WERI-Rb-1 (cell line): ENCODE data around the gene SF3A1.

Experiments
- DNase-seq: peaks from one replicate; pipeline ENCODE4 v3.0.0-alpha.2; 2020
- H3K27ac ChIP-seq: fragments of 250-450 bp; sonication (Bioruptor Pico); 2 replicates; pipeline ENCODE4 v1.5.1; 2020; ENCODE audit warnings: mild to moderate bottlenecking, moderate library complexity
- H3K27me3 ChIP-seq: fragments of 250-450 bp; sonication (Bioruptor Pico); 2 replicates; pipeline ENCODE4 v1.5.1; 2021; ENCODE audit warnings: mild to moderate bottlenecking, low read depth, moderate library complexity; ENCODE audit not compliant: insufficient read depth, severe bottlenecking
- H3K36me3 ChIP-seq: fragments of 250-450 bp; sonication (Bioruptor Pico); 2 replicates; pipeline ENCODE4 v1.5.1; 2020; ENCODE audit warnings: mild to moderate bottlenecking, moderate library complexity
- H3K4me3 ChIP-seq: 2 replicates; pipeline ENCODE4 v1.5.1; 2011; ENCODE audit warnings: low read depth, mild to moderate bottlenecking, control low read depth, low read length
- H3K9me3 ChIP-seq: fragments of 250-450 bp; sonication (Bioruptor Pico); 2 replicates; pipeline ENCODE4 v1.5.1; 2021; ENCODE audit warnings: mild to moderate bottlenecking, moderate library complexity; ENCODE audit not compliant: severe bottlenecking
- CTCF ChIP-seq: IDR thresholded peaks from 2 replicates; pipeline ENCODE4 v1.5.1; 2011; ENCODE audit warnings: low read depth, mild to moderate bottlenecking, control low read depth, inconsistent platforms, low read length

Gene SF3A1

GRCh38 chr22:30290342-30291057 lies 66.2 kb downstream of the SF3A1 start:
- H3K4me3 ChIP-seq, result no peak overlapping the region
- DNase-seq, result peak; percentile 63
- H3K27me3 ChIP-seq, result no peaks in the 10 kb centered on the region
- TF ChIP-seq CTCF, result no peak
- peak overlapping the region; percentile 12 for H3K27ac ChIP-seq
- peaks cover 23% of the 10 kb centered on the region for H3K36me3 ChIP-seq
- no peaks in the 10 kb centered on the region for H3K9me3 ChIP-seq

- H3K27me3 ChIP-seq, result no peaks in the 10 kb centered on the region
- no peak for DNase-seq
- H3K9me3 ChIP-seq, result no peaks in the 10 kb centered on the region
- peak overlapping the region; percentile 33 for H3K4me3 ChIP-seq
- H3K36me3 ChIP-seq, result peaks cover 23% of the 10 kb centered on the region
- TF ChIP-seq CTCF, result no peak
- H3K27ac ChIP-seq, result peak overlapping the region; percentile 12; the same call in 1 of the 2 replicates
These were observed 66.7 kb downstream of the SF3A1 start for GRCh38 chr22:30289980-30290313.

GRCh38 chr22:30289141-30289979 lies 67.3 kb downstream of the SF3A1 start, which contains the start of gene CASTOR1:
Gene CASTOR1, minus strand, starts transcription at chr22:30289505. Its CDS starts 8 bp downstream, at chr22:30289497.
- Histone ChIP-seq H3K27me3 (no peaks in the 10 kb centered on the region), H3K36me3 (peaks cover 23% of the 10 kb centered on the region), H3K9me3 (no peaks in the 10 kb centered on the region), H3K27ac (peak within 1 kb of the TSS; percentile 12), H3K4me3 (peak within 1 kb of the TSS; percentile 71)
- DNase-seq, result peak; percentile 98
- TF ChIP-seq CTCF, result no peak

- Histone ChIP-seq H3K4me3 (peak overlapping the region; percentile 71), H3K27me3 (no peaks in the 10 kb centered on the region), H3K27ac (no peak overlapping the region), H3K9me3 (no peaks in the 10 kb centered on the region), H3K36me3 (peaks cover 21% of the 10 kb centered on the region)
- TF ChIP-seq CTCF, result no peak
- DNase-seq, result no peak
These were observed 68.1 kb downstream of the SF3A1 start for GRCh38 chr22:30288419-30289140.

- peak; percentile 84 for DNase-seq
- Histone ChIP-seq H3K36me3 (peaks cover 13% of the 10 kb centered on the region), H3K4me3 (no peak overlapping the region), H3K9me3 (no peaks in the 10 kb centered on the region), H3K27me3 (no peaks in the 10 kb centered on the region), H3K27ac (no peak overlapping the region)
- TF ChIP-seq CTCF, result peak; percentile 64
These were observed 68.9 kb downstream of the SF3A1 start for GRCh38 chr22:30287648-30288418.
